Keratinocyte (primary cell): ENCODE measurements around the gene CAND2. TPM values are rescaled to one million over a fixed set of nuclear protein-coding genes. Genes with fewer than 3 reads are reported as not detected.

Experiments
- DNase-seq: peaks from one replicate; pipeline ENCODE4 v3.0.0-alpha.2; 2011; ENCODE audit warnings: low read depth, missing footprints, low spot score
- FAIRE-seq: peaks from 2 replicates; lab custom pipeline; 2011; peaks lifted over from hg19 to GRCh38; lab: Jason Lieb, UNC
- H2AFZ ChIP-seq: 2 replicates; pipeline ENCODE4 v1.6.0; 2012; ENCODE audit warnings: low read length, control low read depth, inconsistent platforms; ENCODE audit not compliant: control insufficient read depth
- H3K27ac ChIP-seq: 2 replicates; pipeline ENCODE4 v1.5.1; 2011; ENCODE audit warnings: low read length; ENCODE audit not compliant: control insufficient read depth, insufficient read depth
- H3K27me3 ChIP-seq: 3 replicates; pipeline ENCODE4 v1.6.0; 2011; ENCODE audit warnings: low read length; ENCODE audit not compliant: control insufficient read depth, insufficient read depth; ENCODE audit errors: extremely low read depth
- H3K36me3 ChIP-seq, 2 experiments: 2 replicates in 1 of 2; 3 replicates in 1 of 2; pipeline ENCODE4 v1.5.1; 2011; ENCODE audit warnings: low read length in 2 of 2, mild to moderate bottlenecking in 1 of 2; ENCODE audit not compliant: control insufficient read depth in 2 of 2, insufficient read depth in 2 of 2; ENCODE audit errors: extremely low read depth in 1 of 2
- H3K4me1 ChIP-seq: 3 replicates; pipeline ENCODE4 v1.5.1; 2011; ENCODE audit warnings: low read length; ENCODE audit not compliant: control insufficient read depth, insufficient read depth; ENCODE audit errors: extremely low read depth
- H3K4me2 ChIP-seq: 3 replicates; pipeline ENCODE4 v1.6.0; 2011; ENCODE audit warnings: low read depth, low read length; ENCODE audit not compliant: control insufficient read depth, insufficient read depth; ENCODE audit errors: extremely low read depth
- H3K4me3 ChIP-seq, 3 experiments: fragments of 200-600 bp in 1 of 3; sonication (generic) in 1 of 3; 2 replicates in 2 of 3; 3 replicates in 1 of 3; pipeline ENCODE4 v1.5.1; 2011 to 2016; ENCODE audit warnings: low read length in 3 of 3, mild to moderate bottlenecking in 3 of 3, control low read depth in 2 of 3, inconsistent platforms in 1 of 3, low read depth in 1 of 3, mixed read lengths in 1 of 3, mixed run types in 1 of 3, moderate library complexity in 1 of 3; ENCODE audit not compliant: control insufficient read depth in 2 of 3, insufficient read depth in 2 of 3; ENCODE audit errors: extremely low read depth in 1 of 3
- H3K79me2 ChIP-seq: 2 replicates; pipeline ENCODE4 v1.6.0; 2012; ENCODE audit warnings: low read length; ENCODE audit not compliant: control insufficient read depth, insufficient read depth
- H3K9ac ChIP-seq: 3 replicates; pipeline ENCODE4 v1.6.0; 2011; ENCODE audit warnings: low read length; ENCODE audit not compliant: control insufficient read depth, insufficient read depth; ENCODE audit errors: extremely low read depth
- H3K9me1 ChIP-seq: 3 replicates; pipeline ENCODE4 v1.6.0; 2011; ENCODE audit warnings: low read length; ENCODE audit not compliant: control insufficient read depth, insufficient read depth; ENCODE audit errors: extremely low read depth
- H3K9me3 ChIP-seq: 2 replicates; pipeline ENCODE4 v1.5.1; 2012; ENCODE audit warnings: low read depth, low read length; ENCODE audit not compliant: control insufficient read depth
- H4K20me1 ChIP-seq: 3 replicates; pipeline ENCODE4 v1.6.0; 2011; ENCODE audit warnings: low read length; ENCODE audit not compliant: control insufficient read depth, insufficient read depth; ENCODE audit errors: extremely low read depth
- EZH2 ChIP-seq: IDR thresholded peaks from one replicate; pipeline ENCODE4 v1.6.1; 2012; ENCODE audit warnings: inconsistent platforms, mild to moderate bottlenecking, low read length, moderate library complexity
- dilution Hi-C: fragments of 300-500 bp; cut with MboI; formaldehyde crosslinking; loops from one replicate; pipeline ENCODE4 v1.7.0; 2020; ENCODE audit warnings: low sequenced_read_pairs; ENCODE audit not compliant: extremely low pct_ligation_motif_present
- polyA plus RNA-seq, 5 experiments: library from polyadenylated mRNA; depleted of rRNA in 3 of 5; stranded (reverse) in 3 of 5; stranded (forward) in 1 of 5; unstranded in 1 of 5; fragments of >200 nt; gene quantifications; 1 replicate in 1 of 5; 2 replicates in 3 of 5; 3 replicates in 1 of 5; pipeline versions ENCODE4 v1.2.1 to v1.2.3, GENCODE V29; 2011 to 2012; ENCODE audit warnings: missing spikeins in 2 of 5, low read depth in 1 of 5, low replicate concordance in 1 of 5
- TF ChIP-seq, protein P1 (sequence below), 3 experiments: IDR thresholded peaks in 1 of 3; conservative IDR thresholded peaks in 1 of 3; optimal IDR thresholded peaks in 1 of 3; 2 replicates in 2 of 3; 3 replicates in 1 of 3; pipeline versions ENCODE3 to v1.5.1; 2011; ENCODE audit warnings: low read length in 3 of 3, mild to moderate bottlenecking in 3 of 3, moderate library complexity in 2 of 3, control low read depth in 1 of 3, inconsistent platforms in 1 of 3; ENCODE audit not compliant: insufficient read depth in 2 of 3; ENCODE audit errors: extremely low read depth in 1 of 3

The CAND2 gene
- polyA plus RNA-seq, 1 donor (not counting 4 experiments of a cell fraction or from before 2014, with no cell fraction given): 0.05 TPM

- dilution Hi-C loops: no loop called here
- no peak overlapping the region for H3K4me2 ChIP-seq
- H3K9me3 ChIP-seq: no peaks in the 10 kb centered on the region
- H3K27ac ChIP-seq: no peak overlapping the region
- TF ChIP-seq EZH2: no peak
- TF ChIP-seq, protein P1, sequence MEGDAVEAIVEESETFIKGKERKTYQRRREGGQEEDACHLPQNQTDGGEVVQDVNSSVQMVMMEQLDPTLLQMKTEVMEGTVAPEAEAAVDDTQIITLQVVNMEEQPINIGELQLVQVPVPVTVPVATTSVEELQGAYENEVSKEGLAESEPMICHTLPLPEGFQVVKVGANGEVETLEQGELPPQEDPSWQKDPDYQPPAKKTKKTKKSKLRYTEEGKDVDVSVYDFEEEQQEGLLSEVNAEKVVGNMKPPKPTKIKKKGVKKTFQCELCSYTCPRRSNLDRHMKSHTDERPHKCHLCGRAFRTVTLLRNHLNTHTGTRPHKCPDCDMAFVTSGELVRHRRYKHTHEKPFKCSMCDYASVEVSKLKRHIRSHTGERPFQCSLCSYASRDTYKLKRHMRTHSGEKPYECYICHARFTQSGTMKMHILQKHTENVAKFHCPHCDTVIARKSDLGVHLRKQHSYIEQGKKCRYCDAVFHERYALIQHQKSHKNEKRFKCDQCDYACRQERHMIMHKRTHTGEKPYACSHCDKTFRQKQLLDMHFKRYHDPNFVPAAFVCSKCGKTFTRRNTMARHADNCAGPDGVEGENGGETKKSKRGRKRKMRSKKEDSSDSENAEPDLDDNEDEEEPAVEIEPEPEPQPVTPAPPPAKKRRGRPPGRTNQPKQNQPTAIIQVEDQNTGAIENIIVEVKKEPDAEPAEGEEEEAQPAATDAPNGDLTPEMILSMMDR (optimal IDR thresholded peaks at IDR 0.05 in 1 of 3, IDR thresholded peaks at IDR 0.05 in 1 of 3, conservative IDR thresholded peaks at IDR 0.05 in 1 of 3; ENCODE audit: extremely low read depth in 1 of 3, insufficient read depth in 2 of 3, low read length in 3 of 3): no peak
- no peaks in the 10 kb centered on the region for H3K4me1 ChIP-seq
- H3K36me3 ChIP-seq: no peaks in the 10 kb centered on the region
- no peak overlapping the region for H3K9ac ChIP-seq
- no peaks in the 10 kb centered on the region for H4K20me1 ChIP-seq
- DNase-seq (no peak), FAIRE-seq (no peak)
- H3K9me1 ChIP-seq: no peaks in the 10 kb centered on the region
- H3K27me3 ChIP-seq: no peaks in the 10 kb centered on the region
- H3K4me3 ChIP-seq: no peak overlapping the region
- no peak overlapping the region for H2AFZ ChIP-seq
- no peaks in the 10 kb centered on the region for H3K79me2 ChIP-seq
Measured at GRCh38 chr3:12773710-12774086, 22.8 kb upstream of the CAND2 start.

DNA sequence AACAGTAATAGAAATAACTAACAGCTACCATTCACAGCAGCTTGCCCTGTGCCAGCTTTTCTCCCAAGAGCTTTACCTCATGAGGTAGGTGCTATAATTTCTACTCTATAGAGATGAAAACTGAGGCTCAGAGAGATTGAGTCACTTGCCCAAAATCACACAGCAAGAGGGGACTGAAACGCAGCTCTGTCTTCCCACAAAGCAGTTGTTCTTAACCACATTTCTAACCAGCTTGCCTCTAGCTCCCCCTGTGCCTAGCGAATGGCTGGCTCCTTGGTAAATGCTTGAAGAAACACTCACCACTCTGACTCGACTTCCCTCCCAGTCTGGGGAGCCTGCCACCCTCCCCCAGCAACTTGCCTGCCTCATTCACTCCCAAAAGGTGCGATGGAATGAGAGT, 21.9 kb upstream of the CAND2 start:
- Histone ChIP-seq H3K4me1 (no peaks in the 10 kb centered on the region), H2AFZ (no peak overlapping the region), H3K9ac (no peak overlapping the region), H3K9me3 (no peaks in the 10 kb centered on the region), H3K79me2 (no peaks in the 10 kb centered on the region), H3K4me2 (no peak overlapping the region), H3K27ac (no peak overlapping the region), H3K9me1 (no peaks in the 10 kb centered on the region), H3K36me3 (no peaks in the 10 kb centered on the region), H4K20me1 (no peaks in the 10 kb centered on the region), H3K27me3 (no peaks in the 10 kb centered on the region), H3K4me3 (no peak overlapping the region)
- TF ChIP-seq EZH2: no peak
- TF ChIP-seq, protein P1 (optimal IDR thresholded peaks at IDR 0.05 in 1 of 3, IDR thresholded peaks at IDR 0.05 in 1 of 3, conservative IDR thresholded peaks at IDR 0.05 in 1 of 3; ENCODE audit: extremely low read depth in 1 of 3, insufficient read depth in 2 of 3, low read length in 3 of 3): peak in 1 of 3 experiments; percentile 19
- DNase-seq: no peak
- dilution Hi-C loops: no loop called here
- FAIRE-seq: no peak
